ENCODE data around the gene GALNT17. TPM values are rescaled to one million over a fixed set of nuclear protein-coding genes. Genes with fewer than 3 reads are reported as not detected.

The GALNT17 gene
- total RNA-seq, 1 donor = not detected

DNA sequence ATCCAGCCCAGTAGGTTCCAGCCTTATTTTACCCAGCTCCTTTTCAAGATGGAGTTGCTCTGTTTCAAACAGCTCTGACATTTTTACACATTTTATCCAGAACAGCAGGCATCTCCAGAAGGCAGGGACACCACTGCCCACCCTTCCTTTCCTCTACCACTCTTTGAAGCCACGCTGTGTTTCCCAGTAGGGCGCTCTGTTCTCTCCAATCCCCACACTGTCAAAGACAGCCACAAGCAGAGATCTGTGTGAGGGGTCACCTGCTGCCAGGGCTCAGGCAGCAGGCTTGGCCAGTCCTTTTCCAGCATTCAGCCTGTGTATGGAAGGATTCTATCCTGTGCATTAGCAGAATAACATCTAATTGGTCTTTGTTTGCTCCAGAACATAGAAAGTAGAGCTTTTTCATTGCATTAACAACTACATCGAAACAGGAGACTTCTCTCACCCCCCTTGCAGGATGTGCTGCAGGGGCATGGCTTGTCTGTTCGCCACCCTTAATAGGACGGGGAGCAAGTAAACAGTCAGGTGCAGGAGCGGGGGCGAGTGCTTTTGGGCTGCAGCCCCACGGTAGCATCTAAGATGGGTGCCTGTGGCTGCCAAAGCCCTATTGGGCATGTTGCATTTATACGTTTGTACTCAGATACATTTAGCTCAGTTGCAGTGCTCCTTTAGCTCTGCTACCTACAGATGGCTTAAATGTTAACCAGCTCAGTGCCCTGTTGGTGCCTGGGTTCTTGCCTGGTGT lies 326.1 kb downstream of the GALNT17 start:
- H3K4me3 ChIP-seq (ENCODE audit: low read depth, low read length) = no peak overlapping the region
- TF ChIP-seq, protein P1, sequence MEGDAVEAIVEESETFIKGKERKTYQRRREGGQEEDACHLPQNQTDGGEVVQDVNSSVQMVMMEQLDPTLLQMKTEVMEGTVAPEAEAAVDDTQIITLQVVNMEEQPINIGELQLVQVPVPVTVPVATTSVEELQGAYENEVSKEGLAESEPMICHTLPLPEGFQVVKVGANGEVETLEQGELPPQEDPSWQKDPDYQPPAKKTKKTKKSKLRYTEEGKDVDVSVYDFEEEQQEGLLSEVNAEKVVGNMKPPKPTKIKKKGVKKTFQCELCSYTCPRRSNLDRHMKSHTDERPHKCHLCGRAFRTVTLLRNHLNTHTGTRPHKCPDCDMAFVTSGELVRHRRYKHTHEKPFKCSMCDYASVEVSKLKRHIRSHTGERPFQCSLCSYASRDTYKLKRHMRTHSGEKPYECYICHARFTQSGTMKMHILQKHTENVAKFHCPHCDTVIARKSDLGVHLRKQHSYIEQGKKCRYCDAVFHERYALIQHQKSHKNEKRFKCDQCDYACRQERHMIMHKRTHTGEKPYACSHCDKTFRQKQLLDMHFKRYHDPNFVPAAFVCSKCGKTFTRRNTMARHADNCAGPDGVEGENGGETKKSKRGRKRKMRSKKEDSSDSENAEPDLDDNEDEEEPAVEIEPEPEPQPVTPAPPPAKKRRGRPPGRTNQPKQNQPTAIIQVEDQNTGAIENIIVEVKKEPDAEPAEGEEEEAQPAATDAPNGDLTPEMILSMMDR (IDR thresholded peaks at IDR 0.05; ENCODE audit: insufficient read depth, low read depth, low read length) = no peak
- DNase-seq (ENCODE audit: low read depth) = no peak

DNA sequence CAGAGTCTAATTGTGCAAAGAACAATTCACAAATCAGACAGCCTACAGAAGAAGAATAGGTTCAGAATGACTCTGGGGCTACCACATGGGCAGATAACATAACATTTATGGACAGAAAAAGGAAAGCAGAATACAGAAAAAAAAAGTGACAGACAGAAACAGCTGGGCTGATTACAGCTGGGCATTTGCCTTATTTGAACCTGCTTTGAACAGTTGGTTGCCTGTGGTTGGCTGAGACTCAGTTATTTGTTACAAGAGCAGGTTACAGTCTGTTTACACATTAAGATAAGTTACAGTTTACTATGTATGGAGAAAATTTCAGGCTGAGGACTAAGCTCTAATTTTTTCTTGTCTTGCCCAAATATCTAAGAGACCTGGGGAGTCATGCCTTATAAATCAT lies 327.2 kb downstream of the GALNT17 start:
- TF ChIP-seq, protein P1 (IDR thresholded peaks at IDR 0.05; ENCODE audit: insufficient read depth, low read depth, low read length) = no peak

DNA sequence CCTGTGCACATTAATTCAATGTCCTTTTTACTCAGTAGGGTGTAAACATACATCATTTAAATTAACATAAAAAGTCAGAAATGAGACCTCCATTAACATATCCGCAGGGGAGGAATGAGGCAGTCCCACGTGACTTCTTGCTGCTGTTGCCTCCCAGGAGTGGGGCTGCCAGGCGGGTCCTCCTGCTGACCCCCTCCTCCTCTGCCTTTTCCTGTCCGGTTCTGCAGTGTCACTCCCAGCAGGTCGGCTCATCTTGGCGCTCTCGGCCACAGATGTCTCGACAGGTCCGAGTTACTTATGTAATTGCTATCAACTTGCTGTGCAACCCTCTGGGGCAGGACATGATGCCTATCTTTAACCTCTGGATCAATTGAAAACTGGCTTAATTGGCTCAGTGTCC lies 329.6 kb downstream of the GALNT17 start:
- TF ChIP-seq, protein P1 (IDR thresholded peaks at IDR 0.05; ENCODE audit: insufficient read depth, low read depth, low read length) = no peak
- no peak overlapping the region for H3K4me3 ChIP-seq (ENCODE audit: low read depth, low read length)
- DNase-seq (ENCODE audit: low read depth) = no peak

More for the DNA sequence above, 327.2 kb downstream of the GALNT17 start:
- no peak overlapping the region for H3K4me3 ChIP-seq (ENCODE audit: low read depth, low read length)
- no peak for DNase-seq (ENCODE audit: low read depth)

DNA sequence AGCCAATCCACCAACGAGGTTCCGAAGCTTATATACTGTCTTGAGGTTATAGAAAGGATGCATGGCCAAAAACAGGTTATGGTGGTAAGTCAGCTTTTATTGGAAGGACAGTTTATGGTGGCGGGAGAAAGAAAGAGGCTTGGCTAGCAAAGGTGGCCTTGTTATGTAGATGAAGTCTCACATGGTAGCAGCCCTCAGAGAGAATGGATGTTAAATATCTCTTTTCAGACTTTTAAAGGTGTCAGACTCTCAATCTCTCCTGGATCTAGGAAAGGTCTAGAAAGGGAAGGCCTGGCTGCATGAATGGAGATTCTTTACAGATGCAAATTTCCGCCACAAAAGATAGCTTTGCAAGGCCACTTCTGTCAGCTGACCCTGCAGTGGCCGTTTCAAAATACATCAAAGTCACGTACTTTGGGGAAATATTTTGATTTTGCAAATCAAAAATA lies 333.8 kb downstream of the GALNT17 start:
- TF ChIP-seq, protein P1 (IDR thresholded peaks at IDR 0.05; ENCODE audit: insufficient read depth, low read depth, low read length) = no peak
- no peak for DNase-seq (ENCODE audit: low read depth)

DNA sequence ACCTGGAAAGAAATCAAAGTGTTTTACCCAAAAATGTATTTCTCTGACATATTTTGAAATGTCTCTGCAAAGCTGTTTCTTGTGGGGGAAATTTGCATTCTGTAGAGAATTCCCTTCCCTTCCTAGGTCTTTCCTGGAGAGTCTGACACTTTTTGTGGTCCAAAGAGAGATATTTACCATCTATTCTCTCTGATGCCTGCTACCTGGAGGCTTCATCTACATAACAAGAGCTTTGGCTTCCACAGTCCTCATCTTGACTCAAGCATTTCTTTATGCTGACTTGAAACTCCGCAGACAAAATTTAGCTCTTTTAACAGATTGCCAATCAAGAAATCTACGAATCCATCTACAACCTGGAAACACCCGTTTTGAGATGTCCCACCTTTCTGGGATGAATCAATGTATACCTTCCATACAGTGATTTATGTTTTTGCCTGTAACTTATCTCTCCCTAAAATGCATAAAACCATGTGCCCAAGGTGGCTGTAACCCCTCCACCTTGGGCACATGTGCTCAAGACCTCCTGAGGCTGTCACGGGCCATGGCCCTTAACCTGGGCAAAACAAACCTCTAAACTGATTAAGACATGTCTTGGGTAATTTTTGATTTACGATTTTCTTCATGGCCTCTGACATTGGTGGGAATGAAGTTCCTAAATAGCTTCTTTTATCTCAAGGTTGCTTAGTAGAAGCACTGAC lies 334.7 kb downstream of the GALNT17 start:
- H3K4me3 ChIP-seq (ENCODE audit: low read depth, low read length) = no peak overlapping the region
- TF ChIP-seq, protein P1 (IDR thresholded peaks at IDR 0.05; ENCODE audit: insufficient read depth, low read depth, low read length) = no peak
- no peak for DNase-seq (ENCODE audit: low read depth)

More for the DNA sequence above, 333.8 kb downstream of the GALNT17 start:
- H3K4me3 ChIP-seq (ENCODE audit: low read depth, low read length) = no peak overlapping the region

DNA sequence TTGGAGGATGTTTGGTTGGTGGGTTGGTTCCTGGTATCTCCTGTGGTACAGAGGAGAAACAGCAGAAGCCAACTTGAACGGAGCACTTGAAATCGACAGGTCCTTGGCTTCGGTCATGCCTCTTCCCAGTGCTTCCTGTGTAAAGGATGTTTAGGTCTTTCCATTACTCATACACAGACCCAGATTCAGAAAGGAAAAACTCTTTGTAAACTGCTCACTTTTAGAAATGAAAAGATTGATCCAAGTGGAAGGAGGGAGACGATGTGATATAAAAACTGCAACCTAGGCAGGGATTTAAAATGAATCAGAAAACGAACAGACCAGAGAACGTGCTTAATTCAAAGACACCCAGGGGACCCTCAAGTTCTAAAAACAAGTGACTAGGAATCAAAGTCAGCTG lies 338.4 kb downstream of the GALNT17 start:
- H3K4me3 ChIP-seq (ENCODE audit: low read depth, low read length) = no peak overlapping the region
- DNase-seq (ENCODE audit: low read depth) = no peak
- TF ChIP-seq, protein P1 (IDR thresholded peaks at IDR 0.05; ENCODE audit: insufficient read depth, low read depth, low read length) = no peak

Data from fibroblast of villous mesenchyme (primary cell).